Prostate gland (tissue), 2 donors: ENCODE measurements around the gene IDH3G. TPM values are rescaled to one million over a fixed set of nuclear protein-coding genes. Genes with fewer than 3 reads are reported as not detected.
A peak's percentile ranks its signal among the peaks of the same experiment; 100 is the strongest.

Source experiments
- DNase-seq: peaks from one replicate; pipeline ENCODE4 v3.0.0-alpha.2; 2019; ENCODE audit warnings: low spot score
- H3K27ac ChIP-seq, 2 donors: fragments of 200-600 bp; sonication (generic); 2 replicates each; pipeline ENCODE4 v1.5.1; 2017 to 2019
- H3K27me3 ChIP-seq: fragments of 200-600 bp; sonication (generic); replicated peaks from 2 replicates; pipeline ENCODE4 v1.5.1; 2019; ENCODE audit not compliant: insufficient read depth
- H3K36me3 ChIP-seq, 2 donors: fragments of 200-600 bp; sonication (generic); 1 replicate in 1 of 2; 2 replicates in 1 of 2; pipeline versions ENCODE4 v1.5.1 to v1.8.1; 2017 to 2019
- H3K4me1 ChIP-seq: fragments of 200-600 bp; sonication (generic); replicated peaks from 2 replicates; pipeline ENCODE4 v1.5.1; 2019
- H3K4me3 ChIP-seq, 2 donors: fragments of 200-600 bp; sonication (generic); 2 replicates each; pipeline ENCODE4 v1.5.1; 2017 to 2019
- H3K9me3 ChIP-seq: fragments of 200-600 bp; sonication (generic); 2 replicates; pipeline ENCODE4 v1.5.1; 2017
- CTCF ChIP-seq, 4 experiments: fragments of 200-600 bp in 2 of 4; fragments of 450-650 bp in 2 of 4; sonication (generic) in 2 of 4; IDR thresholded peaks; 1 replicate in 3 of 4; 2 replicates in 1 of 4; pipeline ENCODE4 v1.5.1; 2016 to 2019; ENCODE audit warnings: antibody characterized with exemption in 4 of 4, mild to moderate bottlenecking in 2 of 4, moderate library complexity in 2 of 4
- POLR2A ChIP-seq: fragments of 450-650 bp; IDR thresholded peaks from one replicate; pipeline ENCODE4 v1.6.1; 2016; ENCODE audit warnings: antibody characterized with exemption, mild to moderate bottlenecking
- POLR2AphosphoS5 ChIP-seq: sonication (generic); formaldehyde crosslinking; IDR thresholded peaks from one replicate; pipeline ENCODE4 v1.6.1; 2017; ENCODE audit warnings: antibody characterized with exemption
- WGBS: methylation state at CpG from one replicate; pipeline ENCODE4 v1.1.5; 2018; 5-methylcytosine and 5-hydroxymethylcytosine counted together
- intact Hi-C: fragments of 100-400 bp; cut with DNase I; formaldehyde crosslinking; loops from one replicate; pipeline ENCODE4 v1.14.2; 2022
- total RNA-seq, 2 donors: library from RNA; depleted of rRNA; stranded (reverse); fragments of >200 nt; gene quantifications; one replicate each; pipeline ENCODE4 v1.1.0, GENCODE V29; 2016

IDH3G gene
- total RNA-seq, 2 donors from 2014 or later, result 106 to 122 TPM

- H3K4me1 ChIP-seq, result no peaks in the 10 kb centered on the region
- intact Hi-C loops, result no loop called here
- TF ChIP-seq POLR2A (no peak), CTCF (IDR thresholded peaks at IDR 0.05) (no peak), POLR2AphosphoS5 (no peak)
These were observed 5.2 kb upstream of the IDH3G start for GRCh38 chrX:153799326-153799725.

GRCh38 chrX:153797415-153798015 is 3.3 kb upstream of the IDH3G start:
- H3K4me1 ChIP-seq, result no peaks in the 10 kb centered on the region
- H3K4me3 ChIP-seq, result no peak overlapping the region
- no peaks in the 10 kb centered on the region for H3K36me3 ChIP-seq
- no peaks in the 10 kb centered on the region for H3K27me3 ChIP-seq
- no peak for TF ChIP-seq POLR2A
- TF ChIP-seq POLR2AphosphoS5, result no peak
- no peak for TF ChIP-seq CTCF (IDR thresholded peaks at IDR 0.05)
- H3K27ac ChIP-seq, result no peak overlapping the region
- intact Hi-C loops, result no loop called here
- H3K9me3 ChIP-seq, result no peaks in the 10 kb centered on the region
- DNase-seq, result no peak
- 90% methylated on average over 9 of the region's 15 CpGs for WGBS

More at GRCh38 chrX:153799326-153799725, 5.2 kb upstream of the IDH3G start:
- Histone ChIP-seq H3K9me3 (no peaks in the 10 kb centered on the region), H3K36me3 (no peaks in the 10 kb centered on the region), H3K27ac (no peak overlapping the region), H3K4me3 (no peak overlapping the region), H3K27me3 (no peaks in the 10 kb centered on the region)
- WGBS, result 84% methylated on average over 3 of the region's 5 CpGs
- no peak for DNase-seq

- no peaks in the 10 kb centered on the region for H3K36me3 ChIP-seq
- no peaks in the 10 kb centered on the region for H3K9me3 ChIP-seq
- no peaks in the 10 kb centered on the region for H3K4me1 ChIP-seq
- peak overlapping the region; percentile 55 to 57 for H3K4me3 ChIP-seq
- WGBS, result 11% methylated on average over 15 of the region's 47 CpGs
- no peak for TF ChIP-seq POLR2A
- no peak for TF ChIP-seq CTCF (IDR thresholded peaks at IDR 0.05)
- no peak for TF ChIP-seq POLR2AphosphoS5
- no peak for DNase-seq
- no peaks in the 10 kb centered on the region for H3K27me3 ChIP-seq
- peak overlapping the region; percentile 90 to 93 for H3K27ac ChIP-seq
- intact Hi-C loops, result no loop called here
These were observed 982 bp upstream of the IDH3G start for GRCh38 chrX:153794897-153795816.

- DNase-seq, result no peak
- H3K27ac ChIP-seq, result peak overlapping the region; percentile 90 to 93
- no peaks in the 10 kb centered on the region for H3K9me3 ChIP-seq
- intact Hi-C loops, result no loop called here
- H3K36me3 ChIP-seq, result no peaks in the 10 kb centered on the region
- TF ChIP-seq POLR2AphosphoS5 (no peak), CTCF (IDR thresholded peaks at IDR 0.05) (no peak), POLR2A (no peak)
- 11% methylated on average over 6 of the region's 7 CpGs for WGBS
- H3K4me3 ChIP-seq, result peak overlapping the region; percentile 55 to 57
- H3K27me3 ChIP-seq, result no peaks in the 10 kb centered on the region
- no peaks in the 10 kb centered on the region for H3K4me1 ChIP-seq
These were observed 884 bp downstream of the IDH3G start for GRCh38 chrX:153793291-153793690.
